DND-41 (cell line): ENCODE results near the gene KCNAB2.

Experiments used
- EZH2 ChIP-seq: IDR thresholded peaks from 3 replicates; pipeline ENCODE4 v1.6.1; 2012; ENCODE audit warnings: borderline replicate concordance, low read depth, mild to moderate bottlenecking, moderate library complexity, low read length, inconsistent platforms; ENCODE audit not compliant: severe bottlenecking
- TF ChIP-seq, protein P1 (sequence below): IDR thresholded peaks from 2 replicates; pipeline ENCODE4 v1.5.1; 2012; ENCODE audit warnings: borderline replicate concordance, low read length, moderate library complexity, mild to moderate bottlenecking; ENCODE audit not compliant: poor library complexity, severe bottlenecking; ENCODE audit errors: extremely low read depth

- TF ChIP-seq, protein P1, sequence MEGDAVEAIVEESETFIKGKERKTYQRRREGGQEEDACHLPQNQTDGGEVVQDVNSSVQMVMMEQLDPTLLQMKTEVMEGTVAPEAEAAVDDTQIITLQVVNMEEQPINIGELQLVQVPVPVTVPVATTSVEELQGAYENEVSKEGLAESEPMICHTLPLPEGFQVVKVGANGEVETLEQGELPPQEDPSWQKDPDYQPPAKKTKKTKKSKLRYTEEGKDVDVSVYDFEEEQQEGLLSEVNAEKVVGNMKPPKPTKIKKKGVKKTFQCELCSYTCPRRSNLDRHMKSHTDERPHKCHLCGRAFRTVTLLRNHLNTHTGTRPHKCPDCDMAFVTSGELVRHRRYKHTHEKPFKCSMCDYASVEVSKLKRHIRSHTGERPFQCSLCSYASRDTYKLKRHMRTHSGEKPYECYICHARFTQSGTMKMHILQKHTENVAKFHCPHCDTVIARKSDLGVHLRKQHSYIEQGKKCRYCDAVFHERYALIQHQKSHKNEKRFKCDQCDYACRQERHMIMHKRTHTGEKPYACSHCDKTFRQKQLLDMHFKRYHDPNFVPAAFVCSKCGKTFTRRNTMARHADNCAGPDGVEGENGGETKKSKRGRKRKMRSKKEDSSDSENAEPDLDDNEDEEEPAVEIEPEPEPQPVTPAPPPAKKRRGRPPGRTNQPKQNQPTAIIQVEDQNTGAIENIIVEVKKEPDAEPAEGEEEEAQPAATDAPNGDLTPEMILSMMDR: no peak
- TF ChIP-seq EZH2: no peak
Measured at GRCh38 chr1:6045110-6045502, 582 bp upstream of the KCNAB2 start.
